Smooth muscle cell (in vitro differentiated cells): ENCODE results near the gene UBE4B. TPM values are rescaled to one million over a fixed set of nuclear protein-coding genes. Genes with fewer than 3 reads are reported as not detected.
"Not testable (repeated sequence)": the region's sequence is repeated elsewhere in the genome, so short reads cannot be mapped to it uniquely, and the experiment has no call there.

Experiments used
- DNase-seq: peaks from one replicate; lab custom pipeline; 2025; ENCODE audit not compliant: unreplicated experiment; lab: John Stamatoyannopoulos, UW
- H2AFZ ChIP-seq: fragments of 200-600 bp; sonication (generic); 2 replicates; pipeline ENCODE4 v1.6.0; 2016; ENCODE audit warnings: antibody characterized with exemption, low read depth, mild to moderate bottlenecking
- H3F3A ChIP-seq: fragments of 200-600 bp; sonication (generic); 2 replicates; pipeline ENCODE4 v1.6.0; 2017; ENCODE audit warnings: antibody characterized with exemption, low read depth
- H3K27ac ChIP-seq: fragments of 200-600 bp; sonication (generic); 2 replicates; pipeline ENCODE4 v1.5.1; 2016; ENCODE audit warnings: low read depth, mild to moderate bottlenecking
- H3K27me3 ChIP-seq: fragments of 200-600 bp; sonication (generic); 2 replicates; pipeline ENCODE4 v1.6.1; 2016; ENCODE audit warnings: low read depth, mild to moderate bottlenecking
- H3K36me3 ChIP-seq: fragments of 200-600 bp; sonication (generic); 2 replicates; pipeline ENCODE4 v1.5.1; 2016; ENCODE audit warnings: low read depth
- H3K4me1 ChIP-seq: fragments of 200-600 bp; sonication (generic); 2 replicates; pipeline ENCODE4 v1.5.1; 2016; ENCODE audit warnings: low read depth
- H3K4me2 ChIP-seq: fragments of 200-600 bp; sonication (generic); 2 replicates; pipeline ENCODE4 v1.6.0; 2016; ENCODE audit warnings: mild to moderate bottlenecking
- H3K4me3 ChIP-seq: fragments of 200-600 bp; sonication (generic); 2 replicates; pipeline ENCODE4 v1.5.1; 2016; ENCODE audit warnings: mild to moderate bottlenecking
- H3K79me2 ChIP-seq: fragments of 200-600 bp; sonication (generic); 2 replicates; pipeline ENCODE4 v1.6.0; 2016; ENCODE audit warnings: low read depth, mild to moderate bottlenecking
- H3K9ac ChIP-seq: fragments of 200-600 bp; sonication (generic); 2 replicates; pipeline ENCODE4 v1.6.0; 2016; ENCODE audit warnings: low read depth
- H3K9me3 ChIP-seq: fragments of 200-600 bp; sonication (generic); replicated peaks from 2 replicates; pipeline ENCODE4 v1.5.1; 2016; ENCODE audit warnings: low read depth
- H4K20me1 ChIP-seq: fragments of 200-600 bp; sonication (generic); 2 replicates; pipeline ENCODE4 v1.6.0; 2016; ENCODE audit warnings: low read depth
- WGBS: methylation state at CpG from one replicate; pipeline ENCODE4 v1.1.7; 2016; ENCODE audit warnings: low lambda C conversion rate; 5-methylcytosine and 5-hydroxymethylcytosine counted together
- polyA plus RNA-seq: library from polyadenylated mRNA; unstranded; fragments of >200 nt; fragmentation: Nextera tagmentation; extraction: Ambion mirVana; gene quantifications from 2 replicates; pipeline ENCODE4 v1.2.1, GENCODE V29; 2016
- total RNA-seq: library from RNA; depleted of rRNA; stranded (reverse); fragments of >200 nt; gene quantifications from 2 replicates; pipeline ENCODE4 v1.2.3, GENCODE V29; 2014
- TF ChIP-seq, protein P1 (sequence below): fragments of 200-600 bp; sonication (generic); IDR thresholded peaks from 2 replicates; pipeline ENCODE4 v1.5.1; 2017; ENCODE audit warnings: borderline replicate concordance, mild to moderate bottlenecking, antibody characterized with exemption; ENCODE audit not compliant: insufficient read depth, poor library complexity, severe bottlenecking

UBE4B gene
- total and polyA plus RNA-seq, 2 experiments from 2014 or later = 20.9 to 54.7 TPM

DNA sequence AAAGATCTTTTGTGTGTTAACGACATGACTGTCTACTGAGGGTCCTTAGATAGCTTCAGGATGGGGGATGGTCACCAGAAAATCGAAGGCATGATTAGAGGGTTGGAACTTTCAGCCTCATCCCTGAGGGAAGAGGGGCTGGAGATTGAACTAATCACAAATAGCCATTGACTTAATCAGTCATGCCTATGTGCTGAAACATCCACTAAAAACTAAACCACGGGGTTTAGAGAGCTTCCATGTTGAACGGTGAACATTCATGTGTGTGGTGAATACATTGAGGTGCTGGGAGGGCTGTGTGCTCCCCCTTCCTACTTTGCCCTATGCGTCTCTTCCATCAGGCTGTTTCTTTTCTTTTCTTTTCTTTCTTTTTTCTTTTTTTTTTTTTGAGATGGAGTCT, 18.7 kb upstream of the UBE4B start:
- no peaks in the 10 kb centered on the region for H3K4me1 ChIP-seq
- H3K4me3 ChIP-seq = no peak overlapping the region
- no peaks in the 10 kb centered on the region for H3F3A ChIP-seq
- H3K9me3 ChIP-seq = no peaks in the 10 kb centered on the region
- no peaks in the 10 kb centered on the region for H3K27me3 ChIP-seq
- TF ChIP-seq, protein P1, sequence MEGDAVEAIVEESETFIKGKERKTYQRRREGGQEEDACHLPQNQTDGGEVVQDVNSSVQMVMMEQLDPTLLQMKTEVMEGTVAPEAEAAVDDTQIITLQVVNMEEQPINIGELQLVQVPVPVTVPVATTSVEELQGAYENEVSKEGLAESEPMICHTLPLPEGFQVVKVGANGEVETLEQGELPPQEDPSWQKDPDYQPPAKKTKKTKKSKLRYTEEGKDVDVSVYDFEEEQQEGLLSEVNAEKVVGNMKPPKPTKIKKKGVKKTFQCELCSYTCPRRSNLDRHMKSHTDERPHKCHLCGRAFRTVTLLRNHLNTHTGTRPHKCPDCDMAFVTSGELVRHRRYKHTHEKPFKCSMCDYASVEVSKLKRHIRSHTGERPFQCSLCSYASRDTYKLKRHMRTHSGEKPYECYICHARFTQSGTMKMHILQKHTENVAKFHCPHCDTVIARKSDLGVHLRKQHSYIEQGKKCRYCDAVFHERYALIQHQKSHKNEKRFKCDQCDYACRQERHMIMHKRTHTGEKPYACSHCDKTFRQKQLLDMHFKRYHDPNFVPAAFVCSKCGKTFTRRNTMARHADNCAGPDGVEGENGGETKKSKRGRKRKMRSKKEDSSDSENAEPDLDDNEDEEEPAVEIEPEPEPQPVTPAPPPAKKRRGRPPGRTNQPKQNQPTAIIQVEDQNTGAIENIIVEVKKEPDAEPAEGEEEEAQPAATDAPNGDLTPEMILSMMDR = no peak
- H3K36me3 ChIP-seq = no peaks in the 10 kb centered on the region
- DNase-seq = no peak
- no peaks in the 10 kb centered on the region for H4K20me1 ChIP-seq
- H2AFZ ChIP-seq = no peak overlapping the region
- H3K79me2 ChIP-seq = no peaks in the 10 kb centered on the region
- no peak overlapping the region for H3K4me2 ChIP-seq
- no peak overlapping the region for H3K27ac ChIP-seq
- no peak overlapping the region for H3K9ac ChIP-seq
- WGBS = 66% methylated on average over 5 of the region's 5 CpGs

GRCh38 chr1:10019561-10019960, 13.2 kb upstream of the UBE4B start:
- H3K27me3 ChIP-seq = no peaks in the 10 kb centered on the region
- no peak overlapping the region for H3K4me3 ChIP-seq
- H4K20me1 ChIP-seq = no peaks in the 10 kb centered on the region
- no peak overlapping the region for H3K27ac ChIP-seq
- H3K9ac ChIP-seq = no peak overlapping the region
- H2AFZ ChIP-seq = no peak overlapping the region
- H3K4me2 ChIP-seq = no peak overlapping the region
- TF ChIP-seq, protein P1 = no peak
- no peaks in the 10 kb centered on the region for H3K79me2 ChIP-seq
- DNase-seq = no peak
- H3K36me3 ChIP-seq = no peaks in the 10 kb centered on the region
- H3K9me3 ChIP-seq = no peaks in the 10 kb centered on the region
- H3F3A ChIP-seq = no peaks in the 10 kb centered on the region
- no peaks in the 10 kb centered on the region for H3K4me1 ChIP-seq

DNA sequence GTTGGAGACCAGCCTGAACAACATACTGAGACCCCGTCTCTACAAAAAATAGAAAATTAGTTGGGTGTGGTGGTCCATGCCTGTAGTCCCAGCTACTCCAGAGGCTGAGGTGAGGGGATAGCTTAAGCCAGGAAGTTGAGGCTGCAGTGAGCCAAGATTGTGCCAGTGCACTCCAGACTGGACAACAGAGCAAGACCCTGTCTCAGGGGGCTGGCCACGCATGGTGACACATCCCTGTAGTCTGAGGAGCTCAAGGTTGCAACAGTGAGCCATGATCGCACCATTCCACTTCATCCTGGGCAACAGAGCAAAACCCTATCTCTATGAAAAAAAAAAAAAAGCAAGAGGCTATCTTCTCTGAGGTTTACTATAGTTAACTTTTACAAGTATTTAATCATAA, 12.7 kb upstream of the UBE4B start:
- Histone ChIP-seq H3K4me1 (no peaks in the 10 kb centered on the region), H4K20me1 (no peaks in the 10 kb centered on the region), H3K27me3 (no peaks in the 10 kb centered on the region), H3K79me2 (no peaks in the 10 kb centered on the region), H3F3A (no peaks in the 10 kb centered on the region), H3K9me3 (no peaks in the 10 kb centered on the region), H3K4me2 (no peak overlapping the region), H2AFZ (no peak overlapping the region), H3K4me3 (no peak overlapping the region), H3K27ac (no peak overlapping the region), H3K9ac (no peak overlapping the region), H3K36me3 (no peaks in the 10 kb centered on the region)
- WGBS = 97% methylated on average over 3 of the region's 3 CpGs
- DNase-seq = no peak
- TF ChIP-seq, protein P1 = no peak

GRCh38 chr1:10020678-10021077, 12.1 kb upstream of the UBE4B start:
- not testable (repeated sequence) for H3K27me3 ChIP-seq, H3K36me3 ChIP-seq, H4K20me1 ChIP-seq, H3K4me3 ChIP-seq, H3K79me2 ChIP-seq, H3K9ac ChIP-seq, H3K9me3 ChIP-seq, H3F3A ChIP-seq, H3K4me1 ChIP-seq, H3K27ac ChIP-seq, DNase-seq, H3K4me2 ChIP-seq, H2AFZ ChIP-seq
- 79% methylated on average over 2 of the region's 2 CpGs for WGBS

- not testable (repeated sequence) for H3F3A ChIP-seq, H4K20me1 ChIP-seq, H3K9me3 ChIP-seq, H3K4me1 ChIP-seq, H3K4me3 ChIP-seq, H3K36me3 ChIP-seq, H3K4me2 ChIP-seq, H2AFZ ChIP-seq, H3K27me3 ChIP-seq, H3K9ac ChIP-seq, DNase-seq, H3K79me2 ChIP-seq, H3K27ac ChIP-seq
- WGBS = 94% methylated on average over 4 of the region's 4 CpGs
Observed at GRCh38 chr1:10021992-10022391, 10.8 kb upstream of the UBE4B start.
